HG02884 (cell line): Measurements from ENCODE around the gene CCR1.
"Not testable (repeated sequence)": the region's sequence is repeated elsewhere in the genome, so short reads cannot be mapped to it uniquely, and the experiment has no call there.

Experiments
- ATAC-seq: cut with Tn5 transposase; IDR thresholded peaks from one replicate; pipeline ENCODE4 v1.9.1; 2021; ENCODE audit warnings: mild to moderate bottlenecking, moderate library complexity; ENCODE audit not compliant: unreplicated experiment

CCR1 gene

GRCh38 chr3:46213201-46213600 is 5.1 kb upstream of the CCR1 start:
- ATAC-seq = no peak

- no peak for ATAC-seq
Observed at GRCh38 chr3:46212101-46212500, 4.0 kb upstream of the CCR1 start.

GRCh38 chr3:46209746-46210470 is 1.8 kb upstream of the CCR1 start:
- ATAC-seq = no peak

GRCh38 chr3:46209053-46209452 is 940 bp upstream of the CCR1 start:
- ATAC-seq = no peak

- not testable (repeated sequence) for ATAC-seq
Observed at GRCh38 chr3:46207514-46207913, 599 bp downstream of the CCR1 start.

- ATAC-seq = no peak
Observed at GRCh38 chr3:46206282-46207015, 1.7 kb downstream of the CCR1 start.

- no peak for ATAC-seq
Observed at GRCh38 chr3:46205286-46205960, 2.7 kb downstream of the CCR1 start.

GRCh38 chr3:46203681-46204080 is 4.4 kb downstream of the CCR1 start:
- no peak for ATAC-seq

- ATAC-seq = no peak
Observed at GRCh38 chr3:46202535-46202934, 5.6 kb downstream of the CCR1 start.

GRCh38 chr3:46200790-46201189 is 7.3 kb downstream of the CCR1 start:
- ATAC-seq = no peak

GRCh38 chr3:46200211-46200610 is 7.9 kb downstream of the CCR1 start:
- no peak for ATAC-seq

GRCh38 chr3:46196261-46196957 is 11.7 kb downstream of the CCR1 start:
- no peak for ATAC-seq

- ATAC-seq = no peak
Observed at GRCh38 chr3:46194868-46195553, 13.1 kb downstream of the CCR1 start.

- ATAC-seq = no peak
Observed at GRCh38 chr3:46193436-46193835, 14.7 kb downstream of the CCR1 start.

GRCh38 chr3:46192939-46193338 is 15.2 kb downstream of the CCR1 start:
- no peak for ATAC-seq

GRCh38 chr3:46191730-46192129 is 16.4 kb downstream of the CCR1 start:
- no peak for ATAC-seq

GRCh38 chr3:46188708-46189107 is 19.4 kb downstream of the CCR1 start:
- no peak for ATAC-seq

GRCh38 chr3:46187876-46188275 is 20.2 kb downstream of the CCR1 start:
- no peak for ATAC-seq

GRCh38 chr3:46187341-46187700 is 20.8 kb downstream of the CCR1 start:
- ATAC-seq = peak; percentile 23

- ATAC-seq = peak; percentile 75
Observed at GRCh38 chr3:46186471-46187340, 21.4 kb downstream of the CCR1 start.
